HTERT RPE-1 (cell line): ENCODE measurements around the gene VCAM1.

Experiments
- in situ Hi-C: fragments of 300-500 bp; cut with MboI; formaldehyde crosslinking; loops from 4 replicates; pipeline ENCODE4 v1.14.3; 2020; ENCODE audit warnings: low sequenced_read_pairs

The VCAM1 gene

DNA sequence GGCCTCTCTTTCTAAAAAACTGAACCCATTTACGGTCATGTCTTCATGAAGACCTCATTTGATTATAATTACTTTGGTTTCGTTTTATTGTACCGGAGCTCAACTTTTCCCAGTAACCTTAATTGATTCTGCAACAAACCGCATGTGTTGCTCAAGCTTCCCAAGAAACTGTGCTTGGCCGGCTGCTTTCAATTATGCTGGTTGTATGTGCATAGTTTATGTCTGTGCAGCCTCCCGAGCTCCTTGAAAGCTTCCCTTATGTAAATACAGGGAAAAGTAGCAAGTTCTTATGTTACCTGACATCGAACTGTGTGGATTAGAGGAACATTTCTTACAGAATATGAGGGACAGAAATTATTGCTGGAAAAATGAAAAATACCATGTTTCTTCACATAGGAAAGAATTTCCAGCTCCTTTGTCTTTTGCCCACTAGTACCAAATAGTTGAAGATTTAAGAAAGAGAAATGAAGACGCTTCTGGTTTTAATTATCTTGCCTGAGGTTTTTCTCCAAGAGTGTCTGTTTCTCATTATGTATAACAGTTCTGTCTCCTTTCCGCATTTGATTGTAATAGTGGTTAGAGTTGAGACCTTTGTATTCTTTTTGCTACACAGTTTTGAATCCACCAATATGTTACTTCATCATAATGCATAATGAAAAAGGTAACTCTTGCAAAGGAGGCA lies 2.1 kb downstream of the VCAM1 start:
- in situ Hi-C loops, result no loop called here

DNA sequence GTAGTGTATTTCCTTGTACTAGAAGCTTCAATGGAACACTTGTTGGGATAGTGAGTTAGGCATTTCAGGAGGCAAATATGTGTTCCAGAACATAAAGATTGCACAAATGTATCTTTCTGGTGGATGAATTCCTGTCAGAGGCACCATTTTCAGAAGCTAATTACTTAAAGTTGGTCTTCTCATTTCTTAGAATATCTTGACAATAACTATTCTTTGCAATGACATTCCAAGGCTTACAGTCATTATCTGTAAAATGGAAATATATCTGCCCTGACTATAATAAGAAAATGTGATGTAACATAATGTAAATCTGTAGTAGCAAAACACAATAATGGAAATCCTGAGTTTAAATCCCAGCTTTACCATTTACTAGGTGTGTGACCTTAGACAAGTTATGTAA lies 2.7 kb downstream of the VCAM1 start:
- in situ Hi-C loops, result no loop called here

DNA sequence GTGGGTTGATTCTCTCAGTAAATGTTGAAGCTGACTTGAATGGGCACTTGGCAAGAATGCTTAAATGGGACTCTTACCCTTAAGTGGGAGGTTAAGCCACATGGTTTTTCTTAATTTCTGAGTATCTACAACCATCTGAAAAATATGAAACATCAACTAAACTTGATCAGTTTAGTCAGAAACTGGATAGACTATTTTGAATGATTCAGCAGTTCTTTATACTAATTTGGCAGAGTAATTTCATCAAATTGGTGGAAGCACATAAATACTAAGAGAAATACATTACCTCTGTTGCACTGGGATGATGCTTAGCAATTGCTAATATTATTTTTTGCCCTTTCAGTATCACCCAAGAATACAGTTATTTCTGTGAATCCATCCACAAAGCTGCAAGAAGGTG lies 4.7 kb downstream of the VCAM1 start:
- in situ Hi-C loops, result no loop called here

- in situ Hi-C loops, result no loop called here
These were observed 10.6 kb downstream of the VCAM1 start for GRCh38 chr1:100730130-100730529.

- in situ Hi-C loops, result no loop called here
These were observed 11.8 kb downstream of the VCAM1 start for GRCh38 chr1:100731309-100731708.

GRCh38 chr1:100731758-100732157 lies 12.2 kb downstream of the VCAM1 start:
- in situ Hi-C loops, result no loop called here

DNA sequence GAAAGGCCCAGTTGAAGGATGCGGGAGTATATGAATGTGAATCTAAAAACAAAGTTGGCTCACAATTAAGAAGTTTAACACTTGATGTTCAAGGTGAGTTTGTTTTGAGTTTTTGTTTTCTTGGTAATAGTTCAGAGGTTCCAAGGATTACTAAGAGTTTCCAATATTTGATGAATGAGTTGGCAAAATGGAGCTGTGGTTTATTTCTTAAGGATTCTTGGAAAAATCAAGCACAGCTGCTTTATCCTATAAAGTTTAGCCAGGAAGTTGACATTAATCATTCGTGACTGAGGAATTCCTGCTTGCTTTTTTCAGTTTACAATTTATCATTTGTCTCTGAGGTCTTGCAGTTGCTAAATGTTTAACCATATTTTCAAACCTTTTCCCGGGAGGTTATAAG lies 15.1 kb downstream of the VCAM1 start:
- in situ Hi-C loops, result no loop called here

DNA sequence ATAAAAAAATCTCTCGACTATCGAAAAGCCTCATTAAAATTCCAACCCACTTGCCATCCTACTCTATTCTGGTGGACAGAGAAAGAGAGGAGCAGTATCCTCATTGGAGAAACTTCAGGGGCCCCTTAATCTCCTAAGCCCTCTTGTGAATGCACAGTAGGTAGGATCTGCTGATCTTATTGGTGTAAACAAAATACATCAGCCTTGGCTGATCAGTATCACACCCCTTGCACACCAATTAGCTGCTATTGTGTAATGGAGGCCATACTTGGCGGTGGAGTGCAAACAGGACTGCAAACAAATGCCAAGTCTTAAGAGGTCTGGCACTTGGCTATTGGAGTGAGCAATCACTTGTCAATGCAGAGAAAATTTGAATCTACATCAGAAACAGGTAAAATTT lies 15.7 kb downstream of the VCAM1 start:
- in situ Hi-C loops, result no loop called here

GRCh38 chr1:100736324-100736723 lies 16.8 kb downstream of the VCAM1 start:
- in situ Hi-C loops, result no loop called here

DNA sequence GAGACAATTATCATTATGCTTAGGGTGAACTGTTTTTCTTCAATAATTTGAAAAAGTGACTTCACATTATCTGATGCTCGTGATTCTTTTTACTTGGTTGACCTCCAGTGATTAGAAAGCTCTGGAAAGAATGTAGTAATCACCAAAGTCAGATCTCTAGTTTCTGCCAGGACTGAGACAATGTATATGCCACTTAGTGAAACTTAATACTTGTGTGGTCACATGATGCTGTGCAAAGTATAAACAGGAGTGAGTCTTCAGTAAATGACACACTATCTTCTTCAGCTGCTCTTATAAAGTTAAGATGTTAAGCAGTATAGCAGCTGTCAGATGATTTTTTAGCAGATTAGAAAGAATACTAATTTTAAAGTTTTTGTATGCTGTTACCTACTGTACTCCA lies 17.2 kb downstream of the VCAM1 start:
- in situ Hi-C loops, result no loop called here

DNA sequence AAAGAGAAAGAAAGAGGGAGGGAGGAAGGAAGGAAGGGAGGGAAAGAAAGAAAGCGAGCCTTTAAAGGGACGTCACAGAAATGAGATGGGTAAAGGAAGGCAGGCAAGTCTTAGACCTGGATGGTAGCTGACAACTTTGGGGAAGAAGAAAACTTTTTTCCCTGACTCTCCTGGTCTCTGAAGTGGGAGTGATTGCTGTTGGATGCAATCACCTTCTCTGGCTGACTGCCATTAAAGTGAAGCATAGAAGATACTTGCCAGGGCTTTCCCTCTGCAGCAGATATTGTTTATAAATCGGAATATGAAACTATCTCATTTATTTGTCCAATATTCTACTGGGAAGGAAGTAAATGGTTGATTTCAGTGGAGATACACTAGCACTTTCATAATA lies 27.0 kb downstream of the VCAM1 start:
- in situ Hi-C loops, result no loop called here

GRCh38 chr1:100747771-100748170 lies 28.2 kb downstream of the VCAM1 start:
- in situ Hi-C loops, result no loop called here

- in situ Hi-C loops, result no loop called here
These were observed 30.7 kb downstream of the VCAM1 start for GRCh38 chr1:100750005-100750885.

- in situ Hi-C loops, result no loop called here
These were observed 33.2 kb downstream of the VCAM1 start for GRCh38 chr1:100752791-100753190.

GRCh38 chr1:100757946-100758345 lies 38.4 kb downstream of the VCAM1 start:
- in situ Hi-C loops, result no loop called here

DNA sequence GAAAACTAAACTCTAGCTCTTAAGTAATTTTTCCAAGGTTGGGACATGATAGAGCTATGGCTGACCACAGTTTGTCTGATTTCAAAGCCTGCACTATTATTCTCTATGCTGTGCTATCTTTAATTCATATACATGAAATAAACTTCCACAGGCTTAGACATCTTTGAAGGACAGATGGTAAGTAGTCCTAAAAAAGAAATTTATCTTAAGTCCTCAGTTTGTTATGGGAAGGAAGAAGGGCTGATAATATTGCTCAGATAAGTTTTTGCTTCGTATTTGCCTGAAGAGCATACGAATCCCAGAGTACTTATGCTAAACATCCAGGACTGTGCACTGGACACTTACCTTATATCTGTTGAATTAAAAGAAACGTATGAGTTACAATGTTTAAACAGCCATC lies 39.6 kb downstream of the VCAM1 start:
- in situ Hi-C loops, result no loop called here

DNA sequence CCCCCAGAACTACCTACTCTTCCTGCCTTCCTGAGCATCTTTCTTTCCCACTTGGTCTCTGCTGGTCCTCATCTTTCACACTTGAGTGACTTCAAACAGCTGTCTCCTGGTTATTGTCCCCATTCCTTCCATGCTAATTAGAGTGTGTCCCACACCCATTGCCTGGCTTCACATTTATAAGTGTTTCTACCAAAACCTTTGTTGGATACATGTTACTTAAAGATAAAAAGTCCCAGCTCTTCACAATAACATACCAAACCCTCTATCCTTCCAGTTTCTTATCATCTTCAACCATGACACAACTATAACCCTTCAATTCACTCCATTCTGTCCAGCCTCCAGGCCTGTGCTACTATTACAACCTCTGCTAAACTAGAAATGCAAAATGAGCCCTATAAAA lies 41.0 kb downstream of the VCAM1 start:
- in situ Hi-C loops, result no loop called here

- in situ Hi-C loops, result no loop called here
These were observed 42.9 kb downstream of the VCAM1 start for GRCh38 chr1:100762461-100762860.

- in situ Hi-C loops, result no loop called here
These were observed 47.8 kb downstream of the VCAM1 start for GRCh38 chr1:100767176-100767890.

DNA sequence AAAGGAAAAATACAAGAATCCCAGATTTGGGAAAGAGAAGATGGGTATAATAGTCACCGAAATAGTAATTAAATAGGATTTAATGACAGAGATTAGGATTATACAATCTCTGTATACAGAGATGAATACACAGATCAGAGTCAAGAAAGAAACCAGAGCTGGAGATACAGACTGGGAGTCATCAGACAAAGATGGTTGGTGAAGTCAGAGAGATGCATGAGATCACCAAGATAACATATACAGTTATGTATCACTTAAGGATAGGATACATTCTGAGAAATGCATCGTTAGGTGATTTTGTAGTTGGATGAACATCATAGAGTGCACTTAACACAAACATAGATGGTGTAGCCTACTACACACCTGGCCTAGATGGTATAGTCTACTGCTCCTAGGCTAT lies 49.8 kb downstream of the VCAM1 start:
- in situ Hi-C loops, result no loop called here

DNA sequence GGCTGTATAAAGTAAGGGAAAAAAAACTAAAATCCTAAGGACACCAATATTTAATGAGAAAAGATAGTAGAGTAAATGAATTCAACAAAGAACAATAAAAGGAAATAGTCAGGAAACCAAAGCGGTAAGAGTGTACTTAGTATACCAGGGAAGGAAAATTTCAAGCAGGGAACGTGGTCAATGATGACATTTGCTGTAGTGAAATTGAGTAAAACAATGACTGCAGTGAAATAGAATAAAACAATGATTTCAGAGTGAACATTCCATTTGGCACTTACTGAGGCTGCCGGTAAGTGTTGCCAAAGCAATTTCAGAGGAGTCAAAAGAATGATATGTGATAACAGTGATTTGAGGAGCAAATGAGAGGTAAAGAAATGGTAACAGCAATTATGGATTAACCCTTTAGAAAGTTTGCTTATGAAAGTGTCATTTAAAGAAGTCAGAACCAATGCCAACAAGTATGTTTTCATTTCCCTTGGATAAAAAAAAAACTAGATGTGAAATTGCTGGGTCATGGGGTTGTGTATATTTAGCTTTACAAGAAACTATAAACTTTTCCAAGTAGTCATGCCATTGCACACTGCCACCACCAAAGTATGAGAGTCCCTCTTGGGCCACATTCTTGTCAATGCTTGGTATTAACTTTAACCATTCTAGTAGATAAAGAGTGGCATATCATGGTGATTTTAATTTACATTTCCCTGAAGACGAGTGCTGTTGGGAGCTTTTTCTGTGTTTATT lies 50.5 kb downstream of the VCAM1 start:
- in situ Hi-C loops, result no loop called here
